PC-3 (cell line): Measurements from ENCODE around the gene TTC31. TPM values are rescaled to one million over a fixed set of nuclear protein-coding genes. Genes with fewer than 3 reads are reported as not detected.
A peak's percentile ranks its signal among the peaks of the same experiment; 100 is the strongest.

Experiments used
- ATAC-seq: fragments of 200-7000 bp; cut with Tn5 transposase; 2 replicates; pipeline ENCODE4 v1.9.1; 2020; ENCODE audit warnings: mild to moderate bottlenecking, moderate library complexity
- BruUV-seq: library from RNA; stranded (reverse); fragments of 400-500 nt; replicated peaks from 2 replicates; lab custom pipeline; 2021; lab: Mats Ljungman, UMichigan
- CTCF ChIA-PET: fragments of 300-600 bp; sonication (Branson Sonifier 250); formaldehyde crosslinking; loops from one replicate; lab custom pipeline; 2022; ENCODE audit warnings: antibody characterized with exemption; lab: Charles Lee
- POLR2A ChIA-PET: fragments of 300-600 bp; sonication (Branson Sonifier 250); formaldehyde crosslinking; loops from one replicate; lab custom pipeline; 2022; ENCODE audit warnings: antibody characterized with exemption; ENCODE audit not compliant: unreplicated experiment; lab: Charles Lee
- DNase-seq: peaks from one replicate; pipeline ENCODE4 v3.0.0-alpha.2; 2015
- H2AFZ ChIP-seq: fragments of 300-600 bp; sonication (generic); 2 replicates; pipeline ENCODE4 v1.6.0; 2016; ENCODE audit warnings: antibody characterized with exemption, low read length
- H3F3A ChIP-seq: fragments of 300-600 bp; sonication (generic); one replicate; pipeline ENCODE4 v1.6.0; 2017; ENCODE audit warnings: antibody characterized with exemption, low read length, control low read depth, mild to moderate bottlenecking; ENCODE audit not compliant: unreplicated experiment
- H3K27ac ChIP-seq: fragments of 300-600 bp; sonication (generic); 2 replicates; pipeline ENCODE4 v1.5.1; 2016; ENCODE audit warnings: mild to moderate bottlenecking, low read length
- H3K27me3 ChIP-seq: fragments of 300-600 bp; sonication (generic); 2 replicates; pipeline ENCODE4 v1.6.1; 2016; ENCODE audit warnings: low read length, mixed read lengths
- H3K36me3 ChIP-seq: fragments of 300-600 bp; sonication (generic); 2 replicates; pipeline ENCODE4 v1.6.1; 2016; ENCODE audit warnings: low read depth, mixed run types, low read length, mixed read lengths
- H3K4me1 ChIP-seq: fragments of 300-600 bp; sonication (generic); 2 replicates; pipeline ENCODE4 v1.5.1; 2016; ENCODE audit warnings: low read length; ENCODE audit not compliant: insufficient read depth
- H3K4me2 ChIP-seq: fragments of 300-600 bp; sonication (generic); 2 replicates; pipeline ENCODE4 v1.6.0; 2016; ENCODE audit warnings: low read length
- H3K4me3 ChIP-seq: fragments of 300-600 bp; sonication (generic); 2 replicates; pipeline ENCODE4 v1.5.1; 2016; ENCODE audit warnings: mild to moderate bottlenecking, low read length, mixed read lengths
- H3K79me2 ChIP-seq: fragments of 300-600 bp; sonication (generic); 2 replicates; pipeline ENCODE4 v1.6.1; 2017; ENCODE audit warnings: low read length, mixed read lengths
- H3K9ac ChIP-seq: fragments of 300-600 bp; sonication (generic); 2 replicates; pipeline ENCODE4 v1.6.0; 2016; ENCODE audit warnings: mild to moderate bottlenecking, low read length
- H3K9me2 ChIP-seq: fragments of 300-600 bp; sonication (generic); replicated peaks from 2 replicates; pipeline ENCODE4 v1.6.1; 2016; ENCODE audit warnings: mixed run types, low read length, mixed read lengths
- H3K9me3 ChIP-seq: fragments of 300-600 bp; sonication (generic); 2 replicates; pipeline ENCODE4 v1.6.1; 2016; ENCODE audit warnings: low read length, mixed read lengths
- H4K20me1 ChIP-seq: fragments of 300-600 bp; sonication (generic); 2 replicates; pipeline ENCODE4 v1.6.1; 2016; ENCODE audit warnings: low read length, mixed read lengths
- CTCF ChIP-seq: fragments of 300-600 bp; sonication (generic); conservative IDR thresholded peaks from 2 replicates; pipeline ENCODE4 v1.5.1; 2017; ENCODE audit warnings: antibody characterized with exemption, low read depth, mild to moderate bottlenecking, low read length
- EZH2 ChIP-seq: fragments of 300-600 bp; sonication (generic); IDR thresholded peaks from one replicate; pipeline ENCODE4 v1.6.1; 2017; ENCODE audit warnings: antibody characterized with exemption, mild to moderate bottlenecking, low read length; ENCODE audit not compliant: unreplicated experiment
- EZH2phosphoT487 ChIP-seq: fragments of 300-600 bp; sonication (generic); IDR thresholded peaks from 2 replicates; pipeline ENCODE4 v1.6.1; 2018; ENCODE audit warnings: mild to moderate bottlenecking, antibody characterized with exemption, low read length, borderline replicate concordance
- intact Hi-C: fragments of 100-400 bp; cut with micrococcal nuclease; formaldehyde crosslinking; loops from 2 replicates; pipeline ENCODE4 v1.9.0; 2023
- total RNA-seq: library from RNA; depleted of rRNA; stranded (reverse); fragments of >200 nt; gene quantifications from 2 replicates; pipeline ENCODE4 v1.2.3, GENCODE V29; 2014

Gene TTC31
- total RNA-seq, 1 experiment from 2014 or later: 21.1 TPM

- DNase-seq: peak; percentile 37
- POLR2A ChIA-PET: no interaction called here
- no peak for ATAC-seq
- BruUV-seq: no TSS peak
- no peaks in the 10 kb centered on the region for H3F3A ChIP-seq
- no peak overlapping the region for H3K27ac ChIP-seq
- intact Hi-C loops: no loop called here
- H3K27me3 ChIP-seq: no peaks in the 10 kb centered on the region
- no peaks in the 10 kb centered on the region for H3K36me3 ChIP-seq
- CTCF ChIA-PET: no interaction called here
- no peaks in the 10 kb centered on the region for H4K20me1 ChIP-seq
- no peak overlapping the region for H3K4me2 ChIP-seq
- no peaks in the 10 kb centered on the region for H3K79me2 ChIP-seq
- no peak overlapping the region for H2AFZ ChIP-seq
- no peak for TF ChIP-seq EZH2
- no peak for TF ChIP-seq CTCF
- TF ChIP-seq EZH2phosphoT487: no peak
- H3K9me3 ChIP-seq: no peaks in the 10 kb centered on the region
- H3K9ac ChIP-seq: no peak overlapping the region
- no peak overlapping the region for H3K4me3 ChIP-seq
- no peaks in the 10 kb centered on the region for H3K9me2 ChIP-seq
- H3K4me1 ChIP-seq: peaks cover 7% of the 10 kb centered on the region
These were observed 34.1 kb upstream of the TTC31 start for GRCh38 chr2:74448771-74449170.

GRCh38 chr2:74450570-74451190 lies 32.2 kb upstream of the TTC31 start:
- no peaks in the 10 kb centered on the region for H3K9me3 ChIP-seq
- POLR2A ChIA-PET: no interaction called here
- no peak overlapping the region for H3K4me3 ChIP-seq
- no peak overlapping the region for H3K4me2 ChIP-seq
- ATAC-seq: no peak
- no peak overlapping the region for H3K27ac ChIP-seq
- peaks cover 7% of the 10 kb centered on the region; the same call in 1 of the 2 replicates for H3K4me1 ChIP-seq
- H3K9me2 ChIP-seq: no peaks in the 10 kb centered on the region
- no peak for TF ChIP-seq EZH2
- no peak for TF ChIP-seq CTCF
- no peak for TF ChIP-seq EZH2phosphoT487
- peaks cover 7% of the 10 kb centered on the region for H3K79me2 ChIP-seq
- no TSS peak for BruUV-seq
- H3K9ac ChIP-seq: no peak overlapping the region
- no peaks in the 10 kb centered on the region for H4K20me1 ChIP-seq
- CTCF ChIA-PET: no interaction called here
- no peaks in the 10 kb centered on the region for H3K36me3 ChIP-seq
- no peaks in the 10 kb centered on the region for H3F3A ChIP-seq
- intact Hi-C loops: no loop called here
- H2AFZ ChIP-seq: no peak overlapping the region
- no peaks in the 10 kb centered on the region for H3K27me3 ChIP-seq
- DNase-seq: no peak
